Fibroblast of lung (primary cell): ENCODE data around the gene DLK1. TPM values are rescaled to one million over a fixed set of nuclear protein-coding genes. Genes with fewer than 3 reads are reported as not detected.

Source experiments
- DNase-seq, 2 donors: peaks; one replicate each; pipeline versions ENCODE4 v3.0.0 to v3.0.0-alpha.2; 2010; ENCODE audit warnings: low read depth in 2 of 2
- H2AFZ ChIP-seq: 2 replicates; pipeline ENCODE4 v1.5.1; 2012; ENCODE audit warnings: low read length, control low read depth, inconsistent platforms
- H3K27ac ChIP-seq: 2 replicates; pipeline ENCODE4 v1.5.1; 2011; ENCODE audit warnings: low read length, control low read depth; ENCODE audit not compliant: insufficient read depth
- H3K27me3 ChIP-seq: 2 replicates; pipeline ENCODE4 v1.5.1; 2011; ENCODE audit warnings: mild to moderate bottlenecking, low read length; ENCODE audit not compliant: control insufficient read depth, insufficient read depth
- H3K36me3 ChIP-seq: 2 replicates; pipeline ENCODE4 v1.5.1; 2011; ENCODE audit warnings: low read length; ENCODE audit not compliant: control insufficient read depth, insufficient read depth
- H3K4me1 ChIP-seq: 2 replicates; pipeline ENCODE4 v1.5.1; 2011; ENCODE audit warnings: low read length; ENCODE audit not compliant: control insufficient read depth, insufficient read depth; ENCODE audit errors: extremely low read depth
- H3K4me2 ChIP-seq: 2 replicates; pipeline ENCODE4 v1.5.1; 2011; ENCODE audit warnings: low read length, control low read depth; ENCODE audit not compliant: insufficient read depth; ENCODE audit errors: extremely low read depth
- H3K4me3 ChIP-seq, 4 experiments: fragments of 200-600 bp in 1 of 4; sonication (generic) in 1 of 4; replicated peaks in 1 of 4; 2 replicates each; pipeline ENCODE4 v1.5.1; 2011 to 2016; ENCODE audit warnings: low read length in 4 of 4, low read depth in 3 of 4, mild to moderate bottlenecking in 3 of 4, control low read depth in 2 of 4, inconsistent platforms in 1 of 4, mixed read lengths in 1 of 4; ENCODE audit not compliant: insufficient read depth in 1 of 4; ENCODE audit errors: control extremely low read depth in 1 of 4
- H3K79me2 ChIP-seq: 2 replicates; pipeline ENCODE4 v1.5.1; 2012; ENCODE audit warnings: mild to moderate bottlenecking, low read length, inconsistent platforms; ENCODE audit not compliant: control insufficient read depth, insufficient read depth
- H3K9ac ChIP-seq: 2 replicates; pipeline ENCODE4 v1.5.1; 2011; ENCODE audit warnings: mild to moderate bottlenecking, low read length, control low read depth; ENCODE audit not compliant: insufficient read depth
- H3K9me3 ChIP-seq: 2 replicates; pipeline ENCODE4 v1.5.1; 2012; ENCODE audit warnings: low read depth, low read length; ENCODE audit not compliant: control insufficient read depth, insufficient read depth
- H4K20me1 ChIP-seq: 2 replicates; pipeline ENCODE4 v1.5.1; 2011; ENCODE audit warnings: low read length; ENCODE audit not compliant: control insufficient read depth, insufficient read depth; ENCODE audit errors: extremely low read depth
- EZH2 ChIP-seq: IDR thresholded peaks from 2 replicates; pipeline ENCODE4 v1.5.1; 2012; ENCODE audit warnings: low read length, control low read depth, mild to moderate bottlenecking; ENCODE audit errors: missing control alignments
- polyA plus RNA-seq, 2 donors: library from polyadenylated mRNA; depleted of rRNA in 1 of 2; stranded (reverse) in 1 of 2; unstranded in 1 of 2; fragments of >200 nt; gene quantifications; 2 replicates each; pipeline ENCODE4 v1.2.1, GENCODE V29; 2011 to 2012; ENCODE audit warnings: missing spikeins in 1 of 2
- total RNA-seq: library from RNA; depleted of rRNA; stranded (reverse); fragments of >200 nt; gene quantifications from 2 replicates; pipeline ENCODE4 v1.2.1, GENCODE V29; 2014
- TF ChIP-seq, protein P1 (sequence below), 2 donors: IDR thresholded peaks in 1 of 2; conservative IDR thresholded peaks in 1 of 2; 1 replicate in 1 of 2; 2 replicates in 1 of 2; pipeline ENCODE4 v1.5.1; 2011 to 2012; ENCODE audit warnings: low read length in 2 of 2, control low read depth in 1 of 2, inconsistent platforms in 1 of 2, low read depth in 1 of 2, mild to moderate bottlenecking in 1 of 2

The DLK1 gene
- total and polyA plus RNA-seq, 2 donors (not counting 1 experiment from before 2014, with no cell fraction given), result not detected

DNA sequence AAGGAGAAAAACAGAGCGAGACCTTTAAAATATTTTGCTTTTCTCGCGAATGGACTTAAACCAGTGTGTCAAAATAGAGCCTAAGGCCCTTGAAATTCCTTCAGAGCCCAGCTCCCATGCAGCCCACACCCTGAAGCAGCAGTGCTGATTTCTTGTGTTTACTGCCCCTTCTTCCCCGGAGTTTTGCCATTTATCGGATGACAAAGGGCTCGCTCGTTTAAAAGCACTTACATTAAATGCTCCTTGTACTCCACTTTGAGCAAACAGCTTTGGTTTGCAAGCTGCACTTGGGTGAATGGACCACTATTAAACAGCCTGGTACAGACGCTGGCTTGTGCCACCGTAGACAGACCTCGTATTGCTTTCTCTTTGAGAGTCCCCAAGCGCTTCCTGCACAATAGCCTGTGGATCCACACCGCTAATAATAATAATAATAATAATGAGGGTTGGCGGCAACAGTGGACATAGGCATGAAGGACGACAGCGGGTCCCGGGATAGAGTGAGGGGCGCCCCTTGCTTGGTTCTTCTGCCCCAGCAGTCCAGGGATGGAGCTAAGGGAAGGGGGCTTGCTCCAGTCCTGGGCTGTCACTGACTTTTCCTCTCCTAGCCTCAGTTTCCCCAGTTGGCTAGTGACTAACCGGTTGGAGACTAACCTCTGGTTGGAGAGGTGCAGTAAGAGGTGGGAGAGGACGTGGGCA is 6.6 kb downstream of the DLK1 start:
- Histone ChIP-seq H2AFZ (no peak overlapping the region), H3K9me3 (no peaks in the 10 kb centered on the region), H3K27ac (no peak overlapping the region), H3K4me1 (no peaks in the 10 kb centered on the region), H3K9ac (no peak overlapping the region), H3K4me2 (no peak overlapping the region), H3K79me2 (no peaks in the 10 kb centered on the region), H3K4me3 (no peak overlapping the region), H4K20me1 (no peaks in the 10 kb centered on the region), H3K27me3 (no peaks in the 10 kb centered on the region), H3K36me3 (no peaks in the 10 kb centered on the region)
- no peak for DNase-seq
- TF ChIP-seq, protein P1, sequence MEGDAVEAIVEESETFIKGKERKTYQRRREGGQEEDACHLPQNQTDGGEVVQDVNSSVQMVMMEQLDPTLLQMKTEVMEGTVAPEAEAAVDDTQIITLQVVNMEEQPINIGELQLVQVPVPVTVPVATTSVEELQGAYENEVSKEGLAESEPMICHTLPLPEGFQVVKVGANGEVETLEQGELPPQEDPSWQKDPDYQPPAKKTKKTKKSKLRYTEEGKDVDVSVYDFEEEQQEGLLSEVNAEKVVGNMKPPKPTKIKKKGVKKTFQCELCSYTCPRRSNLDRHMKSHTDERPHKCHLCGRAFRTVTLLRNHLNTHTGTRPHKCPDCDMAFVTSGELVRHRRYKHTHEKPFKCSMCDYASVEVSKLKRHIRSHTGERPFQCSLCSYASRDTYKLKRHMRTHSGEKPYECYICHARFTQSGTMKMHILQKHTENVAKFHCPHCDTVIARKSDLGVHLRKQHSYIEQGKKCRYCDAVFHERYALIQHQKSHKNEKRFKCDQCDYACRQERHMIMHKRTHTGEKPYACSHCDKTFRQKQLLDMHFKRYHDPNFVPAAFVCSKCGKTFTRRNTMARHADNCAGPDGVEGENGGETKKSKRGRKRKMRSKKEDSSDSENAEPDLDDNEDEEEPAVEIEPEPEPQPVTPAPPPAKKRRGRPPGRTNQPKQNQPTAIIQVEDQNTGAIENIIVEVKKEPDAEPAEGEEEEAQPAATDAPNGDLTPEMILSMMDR (conservative IDR thresholded peaks at IDR 0.05 in 1 of 2, IDR thresholded peaks at IDR 0.05 in 1 of 2; ENCODE audit: low read depth in 1 of 2, low read length in 2 of 2), result no peak

DNA sequence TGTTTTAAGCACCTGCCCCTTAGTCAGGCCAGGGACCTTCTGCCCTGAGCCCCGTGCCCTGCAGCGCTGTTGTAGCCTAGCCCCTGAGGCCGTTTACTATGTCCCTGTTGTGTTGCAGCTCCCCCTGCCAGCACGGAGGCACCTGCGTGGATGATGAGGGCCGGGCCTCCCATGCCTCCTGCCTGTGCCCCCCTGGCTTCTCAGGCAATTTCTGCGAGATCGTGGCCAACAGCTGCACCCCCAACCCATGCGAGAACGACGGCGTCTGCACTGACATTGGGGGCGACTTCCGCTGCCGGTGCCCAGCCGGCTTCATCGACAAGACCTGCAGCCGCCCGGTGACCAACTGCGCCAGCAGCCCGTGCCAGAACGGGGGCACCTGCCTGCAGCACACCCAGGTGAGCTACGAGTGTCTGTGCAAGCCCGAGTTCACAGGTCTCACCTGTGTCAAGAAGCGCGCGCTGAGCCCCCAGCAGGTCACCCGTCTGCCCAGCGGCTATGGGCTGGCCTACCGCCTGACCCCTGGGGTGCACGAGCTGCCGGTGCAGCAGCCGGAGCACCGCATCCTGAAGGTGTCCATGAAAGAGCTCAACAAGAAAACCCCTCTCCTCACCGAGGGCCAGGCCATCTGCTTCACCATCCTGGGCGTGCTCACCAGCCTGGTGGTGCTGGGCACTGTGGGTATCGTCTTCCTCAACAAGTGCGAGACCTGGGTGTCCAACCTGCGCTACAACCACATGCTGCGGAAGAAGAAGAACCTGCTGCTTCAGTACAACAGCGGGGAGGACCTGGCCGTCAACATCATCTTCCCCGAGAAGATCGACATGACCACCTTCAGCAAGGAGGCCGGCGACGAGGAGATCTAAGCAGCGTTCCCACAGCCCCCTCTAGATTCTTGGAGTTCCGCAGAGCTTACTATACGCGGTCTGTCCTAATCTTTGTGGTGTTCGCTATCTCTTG is 7.6 kb downstream of the DLK1 start:
- H3K36me3 ChIP-seq, result no peaks in the 10 kb centered on the region
- TF ChIP-seq EZH2, result no peak
- TF ChIP-seq, protein P1 (conservative IDR thresholded peaks at IDR 0.05 in 1 of 2, IDR thresholded peaks at IDR 0.05 in 1 of 2; ENCODE audit: low read depth in 1 of 2, low read length in 2 of 2), result no peak
- H3K4me2 ChIP-seq, result no peak overlapping the region
- no peak overlapping the region for H3K27ac ChIP-seq
- H3K27me3 ChIP-seq, result no peaks in the 10 kb centered on the region
- no peaks in the 10 kb centered on the region for H3K9me3 ChIP-seq
- H3K4me3 ChIP-seq, result no peak overlapping the region
- H3K79me2 ChIP-seq, result no peaks in the 10 kb centered on the region
- no peak overlapping the region for H3K9ac ChIP-seq
- DNase-seq, result no peak
- no peak overlapping the region for H2AFZ ChIP-seq
- H4K20me1 ChIP-seq, result no peaks in the 10 kb centered on the region
- H3K4me1 ChIP-seq, result no peaks in the 10 kb centered on the region

DNA sequence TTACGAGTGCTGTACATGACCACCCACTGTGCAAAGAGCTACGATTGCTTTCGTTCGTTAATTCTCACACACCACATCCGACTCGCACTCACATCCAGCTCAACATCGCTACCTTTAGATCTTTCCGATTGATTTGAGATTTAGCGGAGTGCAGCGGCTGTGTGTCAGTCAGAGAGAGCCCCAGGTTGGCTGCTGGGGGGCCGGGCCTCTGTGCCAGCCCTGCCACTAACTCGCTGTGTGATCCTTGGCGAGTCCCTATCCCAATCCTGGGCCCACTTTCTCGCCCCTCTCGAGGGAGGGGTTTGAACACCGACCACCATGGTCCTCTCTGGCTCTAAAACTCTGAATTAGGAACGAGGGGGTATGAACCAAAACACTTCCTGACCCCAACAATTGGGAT is 8.6 kb downstream of the DLK1 start:
- Histone ChIP-seq H3K79me2 (no peaks in the 10 kb centered on the region), H3K9me3 (no peaks in the 10 kb centered on the region), H3K36me3 (no peaks in the 10 kb centered on the region), H3K4me2 (no peak overlapping the region), H3K4me1 (no peaks in the 10 kb centered on the region), H2AFZ (no peak overlapping the region), H3K27me3 (no peaks in the 10 kb centered on the region), H4K20me1 (no peaks in the 10 kb centered on the region), H3K4me3 (no peak overlapping the region), H3K27ac (no peak overlapping the region), H3K9ac (no peak overlapping the region)
- TF ChIP-seq EZH2, result no peak
- TF ChIP-seq, protein P1 (conservative IDR thresholded peaks at IDR 0.05 in 1 of 2, IDR thresholded peaks at IDR 0.05 in 1 of 2; ENCODE audit: low read depth in 1 of 2, low read length in 2 of 2), result no peak
- DNase-seq, result no peak
